ENCODE measurements around the gene COL4A5.
A peak's percentile ranks its signal among the peaks of the same experiment; 100 is the strongest.
"Not testable (repeated sequence)": the region's sequence is repeated elsewhere in the genome, so short reads cannot be mapped to it uniquely, and the experiment has no call there.

The COL4A5 gene

GRCh38 chrX:108456971-108457477, 17.4 kb downstream of the COL4A5 start:
- no peak for DNase-seq

GRCh38 chrX:108464604-108465003, 25.0 kb downstream of the COL4A5 start:
- DNase-seq, result no peak

- DNase-seq, result no peak
Measured at GRCh38 chrX:108468486-108468885, 28.8 kb downstream of the COL4A5 start.

- peak; percentile 10 for DNase-seq
Measured at GRCh38 chrX:108473979-108474378, 34.3 kb downstream of the COL4A5 start.

GRCh38 chrX:108481528-108481927, 41.9 kb downstream of the COL4A5 start:
- DNase-seq, result not testable (repeated sequence)

GRCh38 chrX:108484251-108484650, 44.6 kb downstream of the COL4A5 start:
- DNase-seq, result no peak

- DNase-seq, result no peak
Measured at GRCh38 chrX:108485960-108486359, 46.3 kb downstream of the COL4A5 start.

- no peak for DNase-seq
Measured at GRCh38 chrX:108494406-108495090, 54.9 kb downstream of the COL4A5 start.

- no peak for DNase-seq
Measured at GRCh38 chrX:108511721-108512120, 72.1 kb downstream of the COL4A5 start.

GRCh38 chrX:108516184-108516583, 76.5 kb downstream of the COL4A5 start:
- no peak for DNase-seq

GRCh38 chrX:108527724-108528123, 88.1 kb downstream of the COL4A5 start:
- DNase-seq, result no peak

GRCh38 chrX:108537005-108537404, 97.4 kb downstream of the COL4A5 start:
- DNase-seq, result peak; percentile 66

- no peak for DNase-seq
Measured at GRCh38 chrX:108541286-108541685, 101.6 kb downstream of the COL4A5 start.

- DNase-seq, result no peak
Measured at GRCh38 chrX:108557580-108557979, 117.9 kb downstream of the COL4A5 start.

GRCh38 chrX:108558217-108558616, 118.6 kb downstream of the COL4A5 start:
- no peak for DNase-seq

GRCh38 chrX:108573136-108573535, 133.5 kb downstream of the COL4A5 start:
- DNase-seq, result no peak

GRCh38 chrX:108582151-108582550, 142.5 kb downstream of the COL4A5 start:
- no peak for DNase-seq

GRCh38 chrX:108584617-108585211, 145.1 kb downstream of the COL4A5 start:
- DNase-seq, result peak; percentile 46

GRCh38 chrX:108590496-108590895, 150.9 kb downstream of the COL4A5 start:
- DNase-seq, result no peak

- DNase-seq, result no peak
Measured at GRCh38 chrX:108601276-108601675, 161.6 kb downstream of the COL4A5 start.

- DNase-seq, result no peak
Measured at GRCh38 chrX:108610141-108610540, 170.5 kb downstream of the COL4A5 start.

- no peak for DNase-seq
Measured at GRCh38 chrX:108614616-108615015, 175.0 kb downstream of the COL4A5 start.

GRCh38 chrX:108640817-108641216, 201.2 kb downstream of the COL4A5 start:
- DNase-seq, result no peak

GRCh38 chrX:108641589-108642272, 202.1 kb downstream of the COL4A5 start:
- no peak for DNase-seq
